ENCODE measurements around the gene REV3L.
"Not testable (repeated sequence)": the region's sequence is repeated elsewhere in the genome, so short reads cannot be mapped to it uniquely, and the experiment has no call there.

Gene REV3L, protein sequence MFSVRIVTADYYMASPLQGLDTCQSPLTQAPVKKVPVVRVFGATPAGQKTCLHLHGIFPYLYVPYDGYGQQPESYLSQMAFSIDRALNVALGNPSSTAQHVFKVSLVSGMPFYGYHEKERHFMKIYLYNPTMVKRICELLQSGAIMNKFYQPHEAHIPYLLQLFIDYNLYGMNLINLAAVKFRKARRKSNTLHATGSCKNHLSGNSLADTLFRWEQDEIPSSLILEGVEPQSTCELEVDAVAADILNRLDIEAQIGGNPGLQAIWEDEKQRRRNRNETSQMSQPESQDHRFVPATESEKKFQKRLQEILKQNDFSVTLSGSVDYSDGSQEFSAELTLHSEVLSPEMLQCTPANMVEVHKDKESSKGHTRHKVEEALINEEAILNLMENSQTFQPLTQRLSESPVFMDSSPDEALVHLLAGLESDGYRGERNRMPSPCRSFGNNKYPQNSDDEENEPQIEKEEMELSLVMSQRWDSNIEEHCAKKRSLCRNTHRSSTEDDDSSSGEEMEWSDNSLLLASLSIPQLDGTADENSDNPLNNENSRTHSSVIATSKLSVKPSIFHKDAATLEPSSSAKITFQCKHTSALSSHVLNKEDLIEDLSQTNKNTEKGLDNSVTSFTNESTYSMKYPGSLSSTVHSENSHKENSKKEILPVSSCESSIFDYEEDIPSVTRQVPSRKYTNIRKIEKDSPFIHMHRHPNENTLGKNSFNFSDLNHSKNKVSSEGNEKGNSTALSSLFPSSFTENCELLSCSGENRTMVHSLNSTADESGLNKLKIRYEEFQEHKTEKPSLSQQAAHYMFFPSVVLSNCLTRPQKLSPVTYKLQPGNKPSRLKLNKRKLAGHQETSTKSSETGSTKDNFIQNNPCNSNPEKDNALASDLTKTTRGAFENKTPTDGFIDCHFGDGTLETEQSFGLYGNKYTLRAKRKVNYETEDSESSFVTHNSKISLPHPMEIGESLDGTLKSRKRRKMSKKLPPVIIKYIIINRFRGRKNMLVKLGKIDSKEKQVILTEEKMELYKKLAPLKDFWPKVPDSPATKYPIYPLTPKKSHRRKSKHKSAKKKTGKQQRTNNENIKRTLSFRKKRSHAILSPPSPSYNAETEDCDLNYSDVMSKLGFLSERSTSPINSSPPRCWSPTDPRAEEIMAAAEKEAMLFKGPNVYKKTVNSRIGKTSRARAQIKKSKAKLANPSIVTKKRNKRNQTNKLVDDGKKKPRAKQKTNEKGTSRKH (N-terminal part only)

DNA sequence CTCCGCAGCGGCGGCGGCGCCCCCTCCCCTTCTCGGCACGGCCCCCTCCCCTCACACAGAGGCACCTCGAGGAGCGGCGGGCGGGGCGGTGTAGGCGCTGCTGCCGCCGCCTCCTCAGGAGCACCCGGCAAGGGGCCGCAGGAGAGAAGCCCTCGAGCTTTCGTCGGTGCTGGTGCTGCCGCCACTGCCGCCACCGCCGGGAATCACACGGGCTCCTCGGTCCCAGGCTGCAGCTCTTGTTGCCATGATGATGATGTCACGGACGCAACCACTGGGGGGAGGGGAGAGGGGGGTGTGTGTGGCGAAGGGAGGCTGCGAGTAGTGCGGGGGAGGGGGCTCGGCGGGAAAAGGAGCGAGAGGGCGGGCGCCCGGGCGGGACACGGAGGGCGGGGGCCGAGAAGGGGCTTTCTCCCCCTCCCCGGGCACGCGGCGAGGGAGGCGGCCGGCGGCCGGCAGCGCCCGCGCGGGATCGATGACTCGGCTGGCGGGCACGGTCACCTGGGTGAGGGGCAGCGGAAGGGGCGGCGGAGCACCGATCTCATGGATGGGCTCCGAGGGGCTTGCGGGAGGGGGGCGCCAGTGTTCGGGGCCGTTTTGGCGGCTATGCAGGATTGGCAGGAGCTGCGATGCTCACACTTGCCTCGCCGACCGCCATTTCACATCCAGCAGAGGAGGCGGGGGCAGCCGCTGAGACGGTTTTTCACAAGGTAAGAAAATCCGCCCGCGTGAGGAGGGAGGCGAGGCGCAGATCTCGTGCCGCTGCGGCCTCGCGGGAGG is at the start of gene REV3L:
REV3L (minus strand) TSS at position 260 of the 777 bp plus-strand sequence. CDS start 330 bp downstream, outside the sequence.
- DNase-seq = peak; percentile 90

DNA sequence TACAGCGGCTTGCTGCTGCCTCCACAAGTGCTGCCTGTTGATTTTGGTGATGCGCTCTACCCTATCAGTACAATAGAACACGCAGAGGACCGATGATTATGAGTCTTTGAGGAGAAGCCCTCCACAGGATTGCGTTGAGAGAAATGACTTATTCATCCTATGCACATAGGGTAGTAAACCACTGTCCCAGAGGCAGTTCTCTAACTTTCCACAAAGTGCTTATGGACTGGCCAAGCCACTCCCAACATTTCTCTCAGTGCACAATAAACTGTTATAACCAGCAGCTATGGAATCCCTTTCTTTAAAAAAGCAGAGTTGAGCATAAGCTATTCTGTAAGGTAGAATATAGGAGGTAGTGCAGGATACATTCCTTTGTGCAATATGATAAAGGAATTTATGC is 48.2 kb upstream of the REV3L start:
- DNase-seq = no peak

DNA sequence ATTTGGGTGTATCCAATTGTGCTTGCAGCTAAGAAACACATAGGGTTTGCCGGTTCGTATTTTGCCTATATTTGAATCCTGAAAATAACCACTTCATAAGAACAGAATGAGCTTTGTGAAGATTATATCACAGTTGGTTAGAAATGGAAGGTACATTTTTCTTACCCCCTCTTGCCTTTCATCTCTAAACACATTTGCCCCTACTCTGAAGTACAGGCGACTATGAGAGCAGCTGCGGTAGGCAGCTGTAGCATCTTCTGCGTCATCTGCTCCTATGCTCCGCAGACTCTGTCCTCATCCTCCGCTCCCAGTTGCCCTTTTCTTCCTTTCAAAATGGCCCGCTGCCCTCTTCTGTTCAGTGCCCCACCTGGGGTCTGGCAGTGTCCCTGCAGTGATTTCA is 47.6 kb upstream of the REV3L start:
- no peak for DNase-seq

DNA sequence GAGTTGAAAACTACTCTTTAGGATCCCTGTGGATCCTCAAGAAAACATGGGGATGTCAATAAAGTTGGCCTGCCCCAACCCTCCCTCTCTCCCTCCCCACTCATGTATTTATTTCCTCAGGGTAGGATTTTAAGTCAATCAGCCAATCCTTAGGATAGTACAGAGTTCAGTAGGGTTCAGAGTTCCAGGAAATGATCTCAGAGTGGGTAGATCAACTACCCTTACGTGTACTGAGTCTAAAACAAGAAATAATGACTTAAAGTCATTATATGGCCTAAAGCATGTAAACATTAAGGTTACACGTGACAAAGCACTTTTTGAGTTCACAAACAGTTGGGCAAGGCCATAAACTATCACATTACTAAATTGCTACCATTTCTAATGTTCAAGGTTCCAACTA is 47.2 kb upstream of the REV3L start:
- DNase-seq = no peak

DNA sequence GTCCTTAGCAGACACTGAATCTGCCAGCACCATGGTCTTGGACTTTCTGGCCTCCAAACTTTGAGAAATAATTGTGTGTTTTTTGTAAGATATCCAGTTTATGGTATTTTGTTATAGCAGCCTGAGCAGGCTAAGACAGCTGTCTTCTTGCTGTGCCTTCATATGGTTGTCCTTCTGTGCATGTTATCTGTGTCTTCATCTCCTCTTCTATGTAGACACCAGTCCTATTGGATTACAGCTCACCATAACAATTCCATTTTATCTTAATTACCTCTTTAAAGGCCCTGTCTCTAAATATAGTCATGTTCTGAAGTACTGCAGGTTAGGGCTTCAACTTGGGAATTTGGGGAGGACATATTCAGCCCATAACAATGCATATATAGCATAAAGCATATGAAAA is 44.3 kb upstream of the REV3L start:
- no peak for DNase-seq

DNA sequence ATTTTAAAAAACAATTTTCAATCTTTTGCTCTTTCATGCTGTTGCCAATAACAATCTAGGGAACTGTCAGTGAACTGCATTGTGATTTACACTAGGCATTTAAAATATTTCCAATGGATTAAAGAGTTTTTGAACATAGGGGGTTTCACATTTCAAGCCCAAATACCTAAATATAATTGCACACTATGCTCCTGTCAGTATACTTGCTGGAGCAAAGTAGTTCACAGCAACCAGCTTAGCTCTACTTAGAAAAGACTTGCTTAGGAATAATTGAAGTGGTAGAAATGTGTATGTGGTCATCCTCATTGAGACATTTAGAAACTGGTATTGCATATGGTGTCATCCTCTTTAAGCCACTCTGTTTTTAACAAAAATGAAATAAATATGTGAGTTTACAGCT is 41.7 kb upstream of the REV3L start:
- no peak for DNase-seq

DNA sequence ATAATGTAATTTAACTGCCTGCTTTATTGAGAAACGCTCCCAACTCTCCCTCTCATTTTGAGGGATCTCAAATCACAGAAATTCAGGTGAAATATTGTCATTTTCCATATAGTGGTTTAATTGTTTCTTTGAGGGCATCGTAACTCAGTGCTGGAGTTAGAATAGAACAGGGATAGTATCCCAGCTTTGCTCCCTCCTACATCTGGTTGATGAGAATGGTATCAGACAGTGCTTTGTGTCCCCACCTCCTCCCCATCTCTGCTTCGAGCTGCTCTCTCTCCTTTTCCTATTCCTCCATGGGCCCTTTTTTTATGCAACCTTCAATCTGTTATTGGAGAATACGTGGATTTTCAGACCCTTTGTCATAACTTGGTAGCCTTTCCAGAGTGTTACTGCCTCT is 41.2 kb upstream of the REV3L start:
- no peak for DNase-seq

DNA sequence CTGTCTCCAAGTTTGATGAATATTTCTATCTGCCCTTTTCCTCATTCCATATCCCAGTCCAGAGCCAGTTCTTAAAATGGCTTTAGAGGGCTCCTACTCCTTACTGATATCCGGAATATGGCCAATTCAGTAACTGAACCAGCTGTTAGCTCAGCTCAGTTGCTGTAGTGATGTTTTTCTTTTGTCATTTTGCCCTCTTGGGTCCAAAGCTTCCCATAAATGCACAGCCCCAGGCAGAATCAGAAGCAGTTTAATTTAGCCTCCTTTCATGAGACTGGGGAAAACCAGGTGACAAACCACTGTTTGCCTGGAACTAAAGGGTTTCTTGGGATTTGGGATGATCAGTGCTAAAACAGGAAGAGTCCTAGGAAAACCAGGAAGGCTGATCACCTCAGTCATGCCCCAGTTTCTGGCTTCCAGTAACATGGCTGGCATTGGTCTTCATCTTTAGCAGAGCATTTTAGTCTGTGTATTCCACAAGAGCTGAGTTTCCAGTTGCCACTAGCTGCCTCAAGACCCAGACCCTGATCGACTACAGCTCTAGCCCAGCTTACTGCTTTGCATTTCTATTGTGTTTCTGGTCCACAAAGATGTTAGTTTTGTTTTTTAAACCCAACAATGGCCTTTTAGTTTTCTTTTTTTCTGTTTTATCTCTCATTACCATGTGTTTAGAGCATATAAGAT is 40.6 kb upstream of the REV3L start:
- DNase-seq = no peak

DNA sequence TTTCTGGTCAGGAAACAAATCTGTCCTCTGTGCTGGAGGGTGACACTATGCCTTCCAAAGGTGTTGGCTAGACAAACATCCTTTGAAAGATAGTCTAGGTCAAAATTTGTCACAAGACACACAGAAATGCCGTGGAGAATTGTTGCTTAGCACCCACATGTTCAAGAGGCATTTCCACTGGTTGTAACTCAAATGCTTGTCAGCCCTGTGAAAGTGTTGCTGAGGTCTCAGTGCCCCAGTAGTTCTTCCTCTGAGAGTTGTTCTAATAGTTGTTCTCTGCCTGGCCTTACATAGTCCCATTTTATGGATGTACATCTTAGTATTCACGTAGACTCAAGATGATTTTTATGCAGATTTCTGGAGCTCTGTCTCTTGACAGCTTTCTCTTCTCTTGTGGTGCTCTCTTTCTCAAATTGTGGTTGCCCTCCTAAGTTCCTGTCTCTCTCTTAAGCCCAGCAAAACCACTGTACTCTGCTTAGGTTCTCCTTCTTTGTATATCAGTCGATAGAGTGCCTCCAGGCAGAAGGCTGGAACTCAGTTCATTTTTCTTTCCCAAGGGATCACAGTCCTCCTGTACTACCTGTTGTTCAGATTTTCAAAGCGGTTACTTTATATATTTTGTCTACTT is 39.5 kb upstream of the REV3L start:
- no peak for DNase-seq

DNA sequence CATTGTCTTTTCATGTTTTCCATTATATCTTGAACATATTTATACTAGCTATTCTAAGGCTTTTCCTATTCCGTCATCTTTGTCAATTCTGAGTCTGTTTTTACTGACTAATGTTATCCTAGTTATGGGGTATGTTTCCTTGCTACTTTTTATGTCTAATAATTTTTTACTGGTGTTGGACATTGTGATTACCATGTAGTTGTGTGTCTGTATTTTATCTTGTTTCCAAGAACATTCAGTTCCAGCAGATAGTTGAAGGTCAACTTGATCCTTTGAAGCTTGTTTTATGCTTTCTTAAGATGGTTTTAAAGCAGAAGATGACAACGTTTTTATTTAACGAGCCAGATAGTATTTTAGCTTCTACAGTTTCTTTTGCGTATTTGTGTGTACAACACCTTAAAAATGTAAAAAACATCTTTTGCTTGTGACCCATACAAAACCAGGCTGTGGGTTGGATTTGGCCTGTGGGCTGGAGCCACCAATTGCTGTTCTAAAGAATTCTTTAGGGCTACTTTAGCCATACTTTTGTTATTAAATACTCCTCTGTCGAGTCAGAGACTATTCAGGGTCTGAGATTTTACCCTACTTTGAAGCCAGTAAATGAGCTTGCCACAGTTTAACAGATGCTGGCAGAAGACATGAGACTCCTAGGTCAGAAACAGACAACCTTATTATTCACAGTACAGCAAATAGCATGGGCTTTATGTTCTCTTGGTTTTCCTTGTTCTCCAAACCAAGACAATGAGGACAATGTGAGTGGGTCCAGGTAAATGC is 38.7 kb upstream of the REV3L start:
- no peak for DNase-seq

DNA sequence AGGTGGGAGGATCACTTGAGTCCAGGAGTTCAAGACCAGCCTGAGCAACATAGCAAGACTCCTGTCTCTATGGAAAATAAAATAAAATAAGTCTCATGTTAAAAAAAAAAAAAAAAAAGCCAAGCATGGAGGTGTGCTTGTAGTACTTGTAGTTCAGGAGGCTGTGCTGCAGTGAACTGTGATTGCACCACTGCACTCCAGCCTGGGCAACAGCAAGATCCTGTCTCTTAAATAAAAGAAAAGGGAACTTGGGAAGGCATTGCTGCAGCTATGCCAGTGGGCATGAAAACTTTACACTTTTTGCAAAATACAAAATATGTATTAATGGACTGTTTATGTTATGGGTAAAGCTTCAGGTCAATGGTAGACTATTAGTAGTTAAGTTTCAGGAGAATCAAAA is 37.5 kb upstream of the REV3L start:
- DNase-seq = no peak

DNA sequence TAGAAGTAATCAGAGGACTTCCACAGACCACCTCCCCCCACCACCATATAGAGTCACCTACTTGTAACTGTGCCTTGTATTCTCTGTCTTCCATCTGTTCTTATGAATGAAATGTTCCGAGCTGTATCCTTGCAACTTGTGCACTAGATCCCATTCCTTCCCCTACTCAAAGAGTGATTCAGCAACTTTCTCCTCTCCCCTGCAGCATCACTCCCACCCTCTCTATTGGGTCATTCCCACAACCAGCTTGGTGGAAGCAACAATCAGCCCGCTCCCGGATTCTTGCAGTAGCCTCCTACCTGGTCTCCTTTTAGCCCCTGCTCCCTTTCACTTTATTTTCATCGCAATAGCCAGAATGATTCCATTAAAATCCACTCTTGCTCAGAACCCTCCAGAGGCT is 34.9 kb upstream of the REV3L start:
- no peak for DNase-seq

DNA sequence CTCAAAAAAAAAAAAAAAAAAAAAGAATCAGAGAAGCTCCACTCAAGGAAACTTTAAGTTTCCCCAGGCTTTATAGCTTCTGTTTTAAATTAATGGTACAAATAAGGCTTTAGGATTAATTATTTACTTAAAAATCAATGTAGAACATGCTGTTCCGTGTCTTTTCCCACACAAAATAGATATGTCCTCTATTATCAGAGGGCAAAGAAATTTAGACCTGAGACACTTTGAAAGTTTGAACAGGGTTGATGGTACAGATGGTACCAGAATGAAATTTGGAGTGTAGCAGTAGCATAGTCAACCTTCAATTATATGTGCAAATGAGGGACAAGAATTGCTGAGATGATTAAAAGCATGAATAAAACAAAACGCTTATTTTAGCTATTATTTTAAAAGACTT is 32.2 kb upstream of the REV3L start:
- no peak for DNase-seq

DNA sequence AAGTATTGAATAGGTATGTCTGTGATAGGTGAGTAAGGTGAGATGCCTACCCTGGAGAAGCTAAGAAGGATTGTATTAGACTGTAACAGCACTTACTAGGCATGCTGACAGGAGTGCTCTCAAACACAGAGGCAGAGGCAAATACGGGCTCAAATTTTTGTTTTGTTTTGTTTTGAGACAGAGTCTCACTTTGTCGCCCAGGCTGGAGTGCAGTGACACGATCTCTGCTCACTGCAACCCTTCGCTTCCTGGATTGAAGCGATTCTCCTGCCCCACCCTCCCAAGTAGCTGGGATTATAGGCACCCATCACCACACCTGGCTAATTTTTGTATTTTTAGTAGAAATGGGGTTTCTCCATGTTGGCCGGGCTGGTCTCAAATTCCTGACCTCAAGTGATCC is 31.5 kb upstream of the REV3L start:
- DNase-seq = not testable (repeated sequence)

DNA sequence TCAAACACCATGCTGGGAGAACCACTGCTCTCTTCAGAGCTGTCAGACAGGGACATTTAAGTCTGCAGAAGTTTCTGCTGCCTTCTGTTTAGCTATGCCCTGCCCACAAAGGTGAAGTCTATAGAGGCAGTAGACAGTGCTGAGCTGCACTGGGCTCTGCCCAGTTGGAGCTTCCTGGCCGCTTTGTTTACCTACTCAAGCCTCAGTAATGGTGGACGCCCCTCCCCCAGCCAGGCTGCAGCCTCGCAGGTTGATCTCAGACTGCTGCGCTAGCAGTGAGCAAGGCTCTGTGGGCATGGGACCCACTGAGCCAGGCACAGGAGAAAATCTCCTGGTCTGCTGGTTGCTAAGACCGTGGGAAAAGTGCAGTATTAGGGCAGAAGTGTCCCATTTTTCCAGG is 24.2 kb upstream of the REV3L start:
- not testable (repeated sequence) for DNase-seq

DNA sequence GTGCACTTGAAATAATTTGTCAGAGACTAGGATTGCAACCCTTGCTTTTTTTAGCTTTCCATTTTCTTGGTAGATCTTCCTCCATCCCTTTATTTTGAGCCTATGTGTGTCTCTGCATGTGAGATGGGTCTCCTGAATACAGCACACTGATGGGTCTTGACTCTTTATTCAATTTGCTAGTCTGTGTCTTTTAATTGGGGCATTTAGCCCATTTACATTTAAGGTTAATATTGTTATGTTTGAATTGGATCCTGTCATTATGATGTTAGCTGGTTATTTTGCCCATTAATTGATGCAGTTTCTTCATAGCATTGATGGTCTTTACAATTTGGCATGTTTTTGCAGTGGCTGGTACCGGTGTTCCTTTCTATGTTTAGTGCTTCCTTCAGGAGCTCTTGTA is 22.5 kb upstream of the REV3L start:
- DNase-seq = not testable (repeated sequence)

DNA sequence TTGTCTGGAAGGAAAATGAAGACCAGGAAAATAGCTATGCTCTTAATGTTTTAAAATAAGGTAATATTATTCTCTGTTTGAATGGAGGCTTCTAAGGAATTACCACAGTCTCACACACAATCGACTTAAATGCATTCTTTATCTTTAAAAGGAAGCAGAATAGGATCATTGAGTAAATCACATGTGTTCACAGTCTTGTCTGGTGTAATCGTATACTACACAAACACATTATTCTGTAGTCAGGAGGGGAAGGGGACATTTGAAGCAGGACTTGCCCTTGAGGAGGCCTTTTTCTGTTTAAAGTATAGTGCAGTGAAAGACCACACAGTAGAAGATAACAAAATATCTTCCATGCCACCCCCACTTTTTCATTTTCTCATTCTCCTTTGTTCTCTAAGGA is 20.6 kb upstream of the REV3L start:
- DNase-seq = no peak

DNA sequence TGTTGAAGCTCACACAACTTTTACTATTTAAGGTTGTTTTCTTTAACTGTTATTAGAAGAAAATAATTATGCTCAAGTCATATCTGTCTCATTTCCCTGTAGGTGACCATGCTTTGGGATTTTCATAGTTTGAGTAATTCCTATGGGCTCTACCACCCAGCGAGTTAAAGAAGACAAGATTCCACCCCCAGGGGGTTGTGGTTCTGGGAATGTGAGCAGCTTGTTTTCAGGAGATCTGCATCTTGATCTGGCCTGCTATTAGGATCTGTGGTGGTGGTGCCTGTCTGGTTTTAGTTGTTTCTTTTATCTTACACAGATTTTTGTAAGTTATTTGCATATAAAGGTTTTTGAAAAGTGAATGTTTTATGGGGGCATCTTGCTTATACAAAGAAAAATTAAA is 20.2 kb upstream of the REV3L start:
- no peak for DNase-seq

DNA sequence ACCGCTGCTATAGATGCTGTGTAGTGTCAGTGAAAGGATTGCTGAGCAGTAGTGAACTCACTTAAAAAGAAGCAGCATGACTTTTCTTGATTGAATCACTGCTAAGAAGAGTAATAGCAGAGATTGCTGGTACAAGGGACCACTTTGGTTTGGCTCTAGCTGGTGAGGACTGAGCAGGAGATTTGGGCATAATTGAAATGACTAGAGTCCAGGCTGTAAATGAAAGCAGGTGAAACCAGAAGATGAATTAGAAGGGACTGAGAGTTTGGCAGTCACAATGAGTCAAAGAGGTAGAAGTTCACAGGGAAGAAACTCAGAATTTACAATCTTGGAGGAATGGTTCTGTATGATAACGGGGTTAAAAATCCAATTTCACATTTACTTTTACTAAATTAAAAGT is 19.1 kb upstream of the REV3L start:
- no peak for DNase-seq

DNA sequence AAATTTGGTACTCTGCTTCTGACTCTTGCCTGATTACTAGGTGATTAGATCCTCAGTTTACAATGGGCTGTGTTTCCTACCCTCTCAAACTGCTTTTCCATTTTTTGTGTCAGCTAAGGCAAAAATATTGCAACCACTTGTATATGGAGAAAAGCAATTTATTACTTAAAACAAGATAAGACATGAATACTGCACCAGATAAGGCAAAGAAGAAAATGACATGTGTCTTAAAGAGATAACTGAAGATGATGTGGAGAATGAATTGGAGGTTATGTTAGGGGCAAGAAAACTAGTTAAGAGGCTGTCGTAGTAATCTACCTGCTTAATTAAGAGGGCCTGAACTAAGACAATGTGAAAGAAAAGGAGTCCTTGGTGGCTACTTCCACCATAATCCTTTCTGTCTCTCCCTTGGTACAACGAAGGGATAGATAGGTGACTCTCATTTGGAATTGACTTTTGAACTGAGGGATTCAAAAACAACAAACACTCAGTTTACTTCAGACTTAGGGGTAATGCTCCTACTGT is 16.3 kb upstream of the REV3L start:
- no peak for DNase-seq

Measured in NK-92 treated with Interleukin-12 subunit alpha and Interleukin-12 subunit beta, amount 100 ng/mL, for 24 hours (cell line).